ENCODE measurements around the gene SLC2A6. TPM values are rescaled to one million over a fixed set of nuclear protein-coding genes. Genes with fewer than 3 reads are reported as not detected.

SLC2A6 gene
- total RNA-seq, 1 donor from 2014 or later: 2.0 TPM

DNA sequence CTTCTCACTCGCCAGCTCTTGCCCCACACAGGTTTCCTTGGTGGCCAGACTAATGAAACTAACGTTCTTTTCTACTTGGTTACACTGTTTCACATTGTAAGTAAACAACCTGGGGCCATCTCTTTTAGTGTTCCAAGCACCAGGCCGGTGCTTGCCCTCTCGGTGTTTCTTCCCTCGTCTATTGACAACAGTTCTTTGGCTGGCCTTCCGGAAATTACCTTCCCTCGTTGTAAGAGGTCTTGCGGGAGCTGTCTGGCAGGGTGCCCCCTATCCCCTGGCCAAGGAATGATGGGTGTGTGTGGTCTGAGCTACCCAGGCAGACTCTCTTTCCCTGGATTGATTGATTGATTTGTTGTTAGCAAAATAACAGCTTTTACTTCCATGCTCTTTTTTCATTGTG is 46.8 kb upstream of the SLC2A6 start:
- H3K4me3 ChIP-seq: no peak overlapping the region
- H3K27ac ChIP-seq (replicated peaks): no peak overlapping the region
- no peak for DNase-seq
- H3K4me1 ChIP-seq: peaks cover 34% of the 10 kb centered on the region
- TF ChIP-seq, protein P1, sequence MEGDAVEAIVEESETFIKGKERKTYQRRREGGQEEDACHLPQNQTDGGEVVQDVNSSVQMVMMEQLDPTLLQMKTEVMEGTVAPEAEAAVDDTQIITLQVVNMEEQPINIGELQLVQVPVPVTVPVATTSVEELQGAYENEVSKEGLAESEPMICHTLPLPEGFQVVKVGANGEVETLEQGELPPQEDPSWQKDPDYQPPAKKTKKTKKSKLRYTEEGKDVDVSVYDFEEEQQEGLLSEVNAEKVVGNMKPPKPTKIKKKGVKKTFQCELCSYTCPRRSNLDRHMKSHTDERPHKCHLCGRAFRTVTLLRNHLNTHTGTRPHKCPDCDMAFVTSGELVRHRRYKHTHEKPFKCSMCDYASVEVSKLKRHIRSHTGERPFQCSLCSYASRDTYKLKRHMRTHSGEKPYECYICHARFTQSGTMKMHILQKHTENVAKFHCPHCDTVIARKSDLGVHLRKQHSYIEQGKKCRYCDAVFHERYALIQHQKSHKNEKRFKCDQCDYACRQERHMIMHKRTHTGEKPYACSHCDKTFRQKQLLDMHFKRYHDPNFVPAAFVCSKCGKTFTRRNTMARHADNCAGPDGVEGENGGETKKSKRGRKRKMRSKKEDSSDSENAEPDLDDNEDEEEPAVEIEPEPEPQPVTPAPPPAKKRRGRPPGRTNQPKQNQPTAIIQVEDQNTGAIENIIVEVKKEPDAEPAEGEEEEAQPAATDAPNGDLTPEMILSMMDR (IDR thresholded peaks at IDR 0.05; ENCODE audit: borderline replicate concordance): no peak
- H3K36me3 ChIP-seq: no peaks in the 10 kb centered on the region
- H3K9me3 ChIP-seq (replicated peaks): no peaks in the 10 kb centered on the region
- peaks cover 30% of the 10 kb centered on the region for H3K27me3 ChIP-seq (ENCODE audit: low read depth)
- intact Hi-C loops (cut with micrococcal nuclease): no loop called here

DNA sequence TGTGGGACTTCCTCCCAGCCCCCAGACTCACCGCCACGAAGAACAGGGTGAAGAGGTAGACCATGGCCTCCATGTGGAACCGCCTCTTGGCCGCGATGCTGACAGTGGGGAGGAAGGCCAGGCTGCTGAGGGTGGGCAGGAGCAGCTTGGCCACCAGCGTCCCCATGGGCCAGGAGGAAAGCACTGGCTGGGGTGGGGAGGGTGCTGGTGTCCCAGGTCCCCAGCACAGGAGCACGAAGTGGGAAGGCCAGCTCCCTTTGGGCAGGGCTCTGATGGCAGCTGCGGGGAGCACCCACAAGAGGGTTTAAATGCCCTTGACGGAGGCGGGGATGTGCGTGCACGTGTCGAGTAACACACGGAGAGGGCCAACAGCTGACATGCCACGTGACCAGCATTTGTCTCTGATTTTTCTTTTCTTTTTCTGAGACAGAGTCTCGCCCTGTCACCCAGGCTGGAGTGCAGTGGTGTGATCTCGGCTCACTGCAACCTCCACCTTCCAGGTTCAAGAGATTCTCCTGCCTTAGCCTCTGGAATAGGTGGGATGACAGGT is 45.9 kb upstream of the SLC2A6 start, which contains the start of gene MYMK:
MYMK (minus strand) TSS at position 281 of the 550 bp plus-strand sequence; CDS start at position 166, 115 bp downstream.
- Histone ChIP-seq H3K4me1 (peaks cover 34% of the 10 kb centered on the region), H3K9me3 (replicated peaks) (no peaks in the 10 kb centered on the region), H3K27me3 (ENCODE audit: low read depth) (peaks cover 23% of the 10 kb centered on the region), H3K4me3 (no peak within 1 kb of the TSS), H3K36me3 (no peaks in the 10 kb centered on the region), H3K27ac (replicated peaks) (no peak within 1 kb of the TSS)
- intact Hi-C loops (cut with micrococcal nuclease): no loop called here
- DNase-seq: no peak
- TF ChIP-seq, protein P1 (IDR thresholded peaks at IDR 0.05; ENCODE audit: borderline replicate concordance): no peak

DNA sequence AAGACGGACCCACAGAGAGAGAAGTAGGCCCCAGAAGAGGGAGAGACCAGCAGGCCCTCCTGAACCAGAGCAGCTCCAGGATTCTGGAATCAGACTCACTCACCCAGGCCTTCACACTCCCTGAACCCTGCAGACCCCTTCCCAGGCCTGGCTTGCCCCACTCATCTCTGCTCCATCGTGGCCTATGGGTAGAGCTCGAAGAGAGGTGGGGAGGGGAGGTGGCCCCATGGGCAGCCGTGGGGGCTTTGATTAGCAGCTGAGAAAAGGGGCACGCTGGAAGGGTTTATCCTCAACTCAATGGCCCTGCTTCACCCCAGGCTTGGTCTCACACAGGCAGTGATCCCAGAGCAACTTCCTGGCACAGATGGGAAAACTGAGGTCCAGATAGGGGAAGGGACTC is 45.2 kb upstream of the SLC2A6 start:
- H3K4me3 ChIP-seq: no peak overlapping the region
- no peak overlapping the region for H3K27ac ChIP-seq (replicated peaks)
- no peak for DNase-seq
- intact Hi-C loops (cut with micrococcal nuclease): no loop called here
- H3K36me3 ChIP-seq: no peaks in the 10 kb centered on the region
- H3K9me3 ChIP-seq (replicated peaks): no peaks in the 10 kb centered on the region
- TF ChIP-seq, protein P1 (IDR thresholded peaks at IDR 0.05; ENCODE audit: borderline replicate concordance): no peak
- peaks cover 33% of the 10 kb centered on the region for H3K4me1 ChIP-seq
- peaks cover 17% of the 10 kb centered on the region for H3K27me3 ChIP-seq (ENCODE audit: low read depth)

DNA sequence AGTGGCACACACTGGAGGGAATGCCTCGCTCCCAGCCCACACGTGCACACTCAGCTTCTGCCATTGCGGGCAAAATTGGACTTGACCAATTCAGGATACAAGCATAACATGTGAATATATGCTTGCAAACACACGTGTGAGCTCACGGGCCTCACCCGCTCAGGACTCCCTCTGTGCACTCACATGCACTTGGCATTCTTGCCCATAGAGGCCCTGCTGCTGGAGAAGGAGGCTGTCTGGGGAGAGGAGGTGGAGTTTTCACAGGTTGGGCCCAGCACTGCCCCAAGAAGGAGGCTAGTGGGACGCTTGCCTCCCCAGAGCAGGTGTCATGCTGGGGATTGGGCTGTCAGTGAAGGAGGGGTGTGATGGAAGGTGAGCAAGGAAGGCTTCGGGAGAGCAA is 44.2 kb upstream of the SLC2A6 start:
- intact Hi-C loops (cut with micrococcal nuclease): no loop called here
- peaks cover 22% of the 10 kb centered on the region for H3K4me1 ChIP-seq
- TF ChIP-seq, protein P1 (IDR thresholded peaks at IDR 0.05; ENCODE audit: borderline replicate concordance): no peak
- no peaks in the 10 kb centered on the region for H3K9me3 ChIP-seq (replicated peaks)
- H3K27me3 ChIP-seq (ENCODE audit: low read depth): peaks cover 7% of the 10 kb centered on the region
- H3K4me3 ChIP-seq: no peak overlapping the region
- H3K27ac ChIP-seq (replicated peaks): no peak overlapping the region
- no peaks in the 10 kb centered on the region for H3K36me3 ChIP-seq
- no peak for DNase-seq

DNA sequence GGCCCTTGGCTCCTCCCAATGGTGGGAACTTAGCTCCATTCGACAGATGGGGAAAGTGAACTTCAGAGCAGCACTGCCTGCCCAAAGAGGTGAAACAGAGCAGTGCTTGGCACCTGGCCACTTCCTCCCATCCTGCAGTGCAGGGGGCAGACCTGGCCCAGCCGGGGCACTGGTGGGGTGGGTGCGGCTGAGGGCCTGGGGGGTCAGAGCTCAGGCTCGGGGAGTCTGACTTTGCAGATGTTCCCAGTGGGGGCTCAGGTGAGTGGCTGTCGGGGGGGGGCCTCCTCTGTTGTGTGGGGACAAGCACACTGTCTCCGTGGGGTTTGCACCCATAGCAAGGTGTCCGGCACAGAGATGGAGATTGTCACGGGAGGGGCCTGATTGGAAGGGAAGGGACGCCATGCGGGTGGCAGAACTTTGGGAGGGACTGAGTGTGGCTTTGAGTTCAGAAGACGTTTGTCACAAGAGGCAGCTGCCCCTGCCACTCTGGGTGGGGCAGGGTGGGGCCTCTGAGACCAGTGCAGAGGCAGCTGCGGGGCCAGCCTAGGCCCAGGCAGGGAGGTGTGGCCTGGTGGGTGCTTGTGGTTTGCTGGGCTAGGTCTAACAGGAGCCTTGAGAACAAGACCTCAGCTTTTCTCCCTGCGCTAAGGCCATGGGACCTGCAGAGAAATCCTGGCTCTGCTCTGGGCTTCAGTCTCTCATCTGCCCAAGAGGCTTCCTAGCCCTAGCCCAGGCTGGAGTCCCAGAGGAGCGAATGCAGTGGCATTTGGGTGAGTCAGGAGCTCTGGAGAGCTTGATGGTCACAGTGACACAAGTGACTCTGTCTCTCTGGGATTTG is 43.4 kb upstream of the SLC2A6 start:
- Histone ChIP-seq H3K4me3 (no peak overlapping the region), H3K27me3 (ENCODE audit: low read depth) (no peaks in the 10 kb centered on the region), H3K27ac (replicated peaks) (no peak overlapping the region), H3K4me1 (peaks cover 14% of the 10 kb centered on the region), H3K9me3 (replicated peaks) (no peaks in the 10 kb centered on the region), H3K36me3 (no peaks in the 10 kb centered on the region)
- no peak for DNase-seq
- TF ChIP-seq, protein P1 (IDR thresholded peaks at IDR 0.05; ENCODE audit: borderline replicate concordance): no peak
- intact Hi-C loops (cut with micrococcal nuclease): no loop called here
